Aorta (tissue), 5 donors: ENCODE results near the gene SHISA6. TPM values are rescaled to one million over a fixed set of nuclear protein-coding genes. Genes with fewer than 3 reads are reported as not detected.

Experiments
- ATAC-seq: fragments of 200-7000 bp; cut with Tn5 transposase; one replicate; pipeline ENCODE4 v1.9.1; 2022; ENCODE audit warnings: moderate library complexity; ENCODE audit not compliant: low FRiP score
- DNase-seq, 2 donors: peaks; one replicate each; pipeline ENCODE4 v3.0.0-alpha.2; 2020
- H3K27ac ChIP-seq, 2 donors: one replicate each; pipeline ENCODE4 v1.5.1; 2013; ENCODE audit warnings: low read length in 2 of 2, mild to moderate bottlenecking in 2 of 2, moderate library complexity in 2 of 2, control low read depth in 1 of 2, inconsistent platforms in 1 of 2, low read depth in 1 of 2
- H3K27me3 ChIP-seq, 2 donors: one replicate each; pipeline ENCODE4 v1.6.1; 2013; ENCODE audit warnings: control low read depth in 1 of 2, low read length in 1 of 2, mild to moderate bottlenecking in 1 of 2, moderate library complexity in 1 of 2; ENCODE audit not compliant: insufficient read depth in 2 of 2, control insufficient read depth in 1 of 2
- H3K36me3 ChIP-seq, 2 donors: one replicate each; pipeline ENCODE4 v1.6.1; 2013; ENCODE audit warnings: control low read depth in 1 of 2, low read length in 1 of 2, mild to moderate bottlenecking in 1 of 2; ENCODE audit not compliant: insufficient read depth in 2 of 2, control insufficient read depth in 1 of 2
- H3K4me1 ChIP-seq, 2 donors: one replicate each; pipeline ENCODE4 v1.6.1; 2013; ENCODE audit warnings: low read length in 2 of 2, control low read depth in 1 of 2, mild to moderate bottlenecking in 1 of 2, moderate library complexity in 1 of 2; ENCODE audit not compliant: insufficient read depth in 2 of 2, control insufficient read depth in 1 of 2
- H3K4me3 ChIP-seq, 2 donors: one replicate each; pipeline ENCODE4 v1.5.1; 2013; ENCODE audit warnings: low read length in 2 of 2, control low read depth in 1 of 2, mild to moderate bottlenecking in 1 of 2
- H3K9me3 ChIP-seq: one replicate; pipeline ENCODE4 v1.6.1; 2013; ENCODE audit warnings: mild to moderate bottlenecking, low read length; ENCODE audit not compliant: control insufficient read depth
- WGBS, 2 donors: extraction: QIAGEN DNeasy Blood & Tissue Kit; methylation state at CpG; one replicate each; pipeline ENCODE4 v1.1.7; 2013; 5-methylcytosine and 5-hydroxymethylcytosine counted together
- intact Hi-C, 2 donors: fragments of 100-400 bp; cut with DNase I; formaldehyde crosslinking; loops; one replicate each; pipeline versions ENCODE4 v1.14.2 to v1.15.0; 2022
- polyA plus RNA-seq, 2 donors: library from polyadenylated mRNA; stranded (reverse); fragments of 200-250 nt; gene quantifications; one replicate each; pipeline ENCODE4 v1.2.3, GENCODE V29; 2013
- total RNA-seq, 2 donors: library from RNA; stranded (reverse); fragmentation: NEBNext Ultra II Directional; extraction: Animal tissue kit (Norgen Biotek cat#: 25700); gene quantifications; one replicate each; pipeline ENCODE4 v1.2.1, GENCODE V29; 2021
- donor health status: healthy with polysubstance abuse.
- donor health status: Bipolar disorder and iron deficiency.
- donor health status: DM: no; HTN: no; CAD: no.
- donor health status: DM: no; HTN: no; CAD: no.
- donor health status: DM: yes; HTN: yes; CAD: no.

Gene SHISA6
- total and polyA plus RNA-seq, 4 donors = 0.13 to 0.48 TPM; not detected in 2

GRCh38 chr17:11238705-11239104 is 2.3 kb upstream of the SHISA6 start:
- intact Hi-C loops = no loop called here
- 18% methylated on average over 4 of the region's 4 CpGs for WGBS, 2 donors
- H3K27me3 ChIP-seq = no peaks in the 10 kb centered on the region

GRCh38 chr17:11239379-11239970 is 1.5 kb upstream of the SHISA6 start:
- Histone ChIP-seq H3K27ac (no peak overlapping the region), H3K9me3 (peaks cover 4% of the 10 kb centered on the region), H3K27me3 (no peaks in the 10 kb centered on the region), H3K36me3 (no peaks in the 10 kb centered on the region), H3K4me3 (no peak overlapping the region), H3K4me1 (no peaks in the 10 kb centered on the region)
- no peak for DNase-seq
- WGBS, 2 donors = 15 to 24% methylated on average over 16 of the region's 16 CpGs
- ATAC-seq = no peak
- intact Hi-C loops = no loop called here

More at GRCh38 chr17:11238705-11239104, 2.3 kb upstream of the SHISA6 start:
- no peaks in the 10 kb centered on the region for H3K36me3 ChIP-seq
- ATAC-seq (no peak), DNase-seq (no peak)
- no peak overlapping the region for H3K27ac ChIP-seq
- peaks cover 4% of the 10 kb centered on the region for H3K9me3 ChIP-seq
- no peak overlapping the region for H3K4me3 ChIP-seq
- no peaks in the 10 kb centered on the region for H3K4me1 ChIP-seq

- peaks cover 3% of the 10 kb centered on the region for H3K9me3 ChIP-seq
- intact Hi-C loops = no loop called here
- peak overlapping the region in 1 of 2 donors; percentile 22 for H3K4me3 ChIP-seq
- no peaks in the 10 kb centered on the region for H3K27me3 ChIP-seq
- no peaks in the 10 kb centered on the region for H3K4me1 ChIP-seq
- 0 to 1% methylated on average over 62 to 90 of the region's 90 CpGs for WGBS, 2 donors
- no peak overlapping the region for H3K27ac ChIP-seq
- DNase-seq = no peak
- peak; percentile 30 for ATAC-seq
- H3K36me3 ChIP-seq = no peaks in the 10 kb centered on the region
These were observed 772 bp upstream of the SHISA6 start for GRCh38 chr17:11240041-11240840.

GRCh38 chr17:11241611-11242226 is 706 bp downstream of the SHISA6 start:
- WGBS, 2 donors = 4 to 7% methylated on average over 56 to 58 of the region's 58 CpGs
- Histone ChIP-seq H3K27me3 (no peaks in the 10 kb centered on the region), H3K4me1 (no peaks in the 10 kb centered on the region), H3K4me3 (no peak overlapping the region), H3K36me3 (no peaks in the 10 kb centered on the region), H3K9me3 (no peaks in the 10 kb centered on the region), H3K27ac (no peak overlapping the region)
- no peak for ATAC-seq
- intact Hi-C loops = no loop called here
- DNase-seq = no peak

- intact Hi-C loops = no loop called here
- Histone ChIP-seq H3K4me3 (no peak overlapping the region), H3K9me3 (no peaks in the 10 kb centered on the region), H3K27ac (no peak overlapping the region), H3K4me1 (no peaks in the 10 kb centered on the region), H3K27me3 (no peaks in the 10 kb centered on the region), H3K36me3 (no peaks in the 10 kb centered on the region)
- 19 to 27% methylated on average over 9 of the region's 9 CpGs for WGBS, 2 donors
- DNase-seq (no peak), ATAC-seq (no peak)
These were observed 1.4 kb downstream of the SHISA6 start for GRCh38 chr17:11242411-11242810.

- ATAC-seq = no peak
- DNase-seq = no peak
- Histone ChIP-seq H3K27ac (no peak overlapping the region), H3K27me3 (no peaks in the 10 kb centered on the region), H3K4me3 (no peak overlapping the region), H3K4me1 (no peaks in the 10 kb centered on the region), H3K36me3 (no peaks in the 10 kb centered on the region), H3K9me3 (no peaks in the 10 kb centered on the region)
- intact Hi-C loops = no loop called here
- WGBS, 2 donors = 27 to 31% methylated on average over 6 of the region's 6 CpGs
These were observed 3.8 kb downstream of the SHISA6 start for GRCh38 chr17:11244776-11245175.

- Histone ChIP-seq H3K27me3 (no peaks in the 10 kb centered on the region), H3K4me3 (no peak overlapping the region), H3K9me3 (no peaks in the 10 kb centered on the region), H3K27ac (no peak overlapping the region), H3K36me3 (no peaks in the 10 kb centered on the region), H3K4me1 (no peaks in the 10 kb centered on the region)
- DNase-seq (no peak), ATAC-seq (no peak)
- intact Hi-C loops = no loop called here
- WGBS, 2 donors = 26 to 29% methylated on average over 7 of the region's 7 CpGs
These were observed 4.2 kb downstream of the SHISA6 start for GRCh38 chr17:11245187-11245586.

GRCh38 chr17:11245791-11246190 is 4.8 kb downstream of the SHISA6 start:
- intact Hi-C loops = no loop called here
- H3K9me3 ChIP-seq = no peaks in the 10 kb centered on the region
- H3K36me3 ChIP-seq = no peaks in the 10 kb centered on the region
- no peak overlapping the region for H3K27ac ChIP-seq
- no peaks in the 10 kb centered on the region for H3K4me1 ChIP-seq
- ATAC-seq = no peak
- no peaks in the 10 kb centered on the region for H3K27me3 ChIP-seq
- 62 to 65% methylated on average over 3 of the region's 3 CpGs for WGBS, 2 donors
- DNase-seq = no peak
- no peak overlapping the region for H3K4me3 ChIP-seq

GRCh38 chr17:11250161-11250560 is 9.1 kb downstream of the SHISA6 start:
- H3K27ac ChIP-seq = no peak overlapping the region
- H3K36me3 ChIP-seq = no peaks in the 10 kb centered on the region
- no peak overlapping the region for H3K4me3 ChIP-seq
- intact Hi-C loops = no loop called here
- H3K9me3 ChIP-seq = no peaks in the 10 kb centered on the region
- no peaks in the 10 kb centered on the region for H3K4me1 ChIP-seq
- ATAC-seq (no peak), DNase-seq (no peak)
- 77 to 78% methylated on average over 7 of the region's 7 CpGs for WGBS, 2 donors
- no peaks in the 10 kb centered on the region for H3K27me3 ChIP-seq
